Measurements from ENCODE around the gene TENT5C. TPM values are rescaled to one million over a fixed set of nuclear protein-coding genes. Genes with fewer than 3 reads are reported as not detected.

The TENT5C gene
- total and polyA plus RNA-seq, 2 of the 13 experiments (the other 11 are each of a cell fraction or from before 2014, with no cell fraction given), result 0.02 to 0.38 TPM

GRCh38 chr1:117563492-117563875 is 42.4 kb upstream of the TENT5C start:
- 33% methylated on average over 3 of the region's 4 CpGs for WGBS (ENCODE audit: low lambda C conversion rate)
- in situ Hi-C loops (cut with HindIII; ENCODE audit: extremely low pct_ligation_motif_present, low pct_unique_long_range_greater_than_20kb), result no loop called here

GRCh38 chr1:117564227-117565075 is 41.4 kb upstream of the TENT5C start:
- Histone ChIP-seq H4K20me1 (ENCODE audit: insufficient read depth, low read length) (no peaks in the 10 kb centered on the region), H3K4me1 (ENCODE audit: insufficient read depth, low read length) (peaks cover 14% of the 10 kb centered on the region), H3K4me3 (replicated peaks in 1 of 3; ENCODE audit: insufficient read depth in 1 of 3, low read depth in 2 of 3, low read length in 3 of 3) (no peak overlapping the region), H3K79me2 (ENCODE audit: insufficient read depth, low read length) (no peaks in the 10 kb centered on the region), H3K4me2 (ENCODE audit: low read depth, low read length) (no peak overlapping the region), H3K9me3 (ENCODE audit: low read length) (no peaks in the 10 kb centered on the region), H3K36me3 (replicated peaks in 1 of 2; ENCODE audit: control insufficient read depth in 1 of 2, insufficient read depth in 2 of 2, low read length in 2 of 2) (no peaks in the 10 kb centered on the region), H3K9ac (ENCODE audit: insufficient read depth, low read depth, low read length) (no peak overlapping the region), H3K27me3 (ENCODE audit: control insufficient read depth in 1 of 2, insufficient read depth in 2 of 2, low read length in 2 of 2) (no peaks in the 10 kb centered on the region; a peak in 1 of 5 replicates), H2AFZ (ENCODE audit: low read length) (no peak overlapping the region), H3K27ac (ENCODE audit: extremely low read length, insufficient read depth, low read length) (no peak overlapping the region)
- WGBS (ENCODE audit: low lambda C conversion rate), result 31% methylated on average over 5 of the region's 8 CpGs
- in situ Hi-C loops (cut with HindIII; ENCODE audit: extremely low pct_ligation_motif_present, low pct_unique_long_range_greater_than_20kb), result no loop called here
- BruUV-seq (replicated peaks), result no TSS peak
- no peak for DNase-seq (ENCODE audit: low spot score)
- ChIA-PET POLR2A (no interaction called here), CTCF (ENCODE audit: low intra/inter-chr PET ratio, low total read pairs) (no interaction called here)
- intact Hi-C loops (cut with micrococcal nuclease; ENCODE audit: unreplicated experiment), result no loop called here
- no peak for FAIRE-seq
- ATAC-seq, result no peak
- TF ChIP-seq ZNF709 (CRISPR knock-in tag; IDR thresholded peaks at IDR 0.05), result no peak
- no peak for TF ChIP-seq HNRNPLL (IDR thresholded peaks at IDR 0.05; ENCODE audit: low read depth, low read length, poor library complexity, severe bottlenecking)
- TF ChIP-seq ATF6 (CRISPR knock-in tag; conservative IDR thresholded peaks at IDR 0.05), result no peak
- TF ChIP-seq ZBTB39 (CRISPR knock-in tag; IDR thresholded peaks at IDR 0.05), result no peak
- no peak for TF ChIP-seq ZNF841 (CRISPR knock-in tag; IDR thresholded peaks at IDR 0.05; ENCODE audit: borderline replicate concordance)
- no peak for TF ChIP-seq ZFY (CRISPR knock-in tag; IDR thresholded peaks at IDR 0.05)
- no peak for TF ChIP-seq TCF7 (IDR thresholded peaks at IDR 0.05; ENCODE audit: low read depth)
- no peak for TF ChIP-seq EEA1 (CRISPR knock-in tag; IDR thresholded peaks at IDR 0.05; ENCODE audit: borderline replicate concordance)
- TF ChIP-seq ARID3A (IDR thresholded peaks at IDR 0.05; ENCODE audit: low read depth, low read length), result no peak

More at GRCh38 chr1:117563492-117563875, 42.4 kb upstream of the TENT5C start:
- no peak for ATAC-seq
- CTCF ChIA-PET (ENCODE audit: low intra/inter-chr PET ratio, low total read pairs), result no interaction called here
- Histone ChIP-seq H3K4me2 (ENCODE audit: low read depth, low read length) (no peak overlapping the region), H3K27ac (ENCODE audit: extremely low read length, insufficient read depth, low read length) (no peak overlapping the region), H2AFZ (ENCODE audit: low read length) (no peak overlapping the region), H3K79me2 (ENCODE audit: insufficient read depth, low read length) (no peaks in the 10 kb centered on the region), H3K4me3 (replicated peaks in 1 of 3; ENCODE audit: insufficient read depth in 1 of 3, low read depth in 2 of 3, low read length in 3 of 3) (no peak overlapping the region), H4K20me1 (ENCODE audit: insufficient read depth, low read length) (no peaks in the 10 kb centered on the region), H3K9ac (ENCODE audit: insufficient read depth, low read depth, low read length) (no peak overlapping the region), H3K36me3 (replicated peaks in 1 of 2; ENCODE audit: control insufficient read depth in 1 of 2, insufficient read depth in 2 of 2, low read length in 2 of 2) (no peaks in the 10 kb centered on the region), H3K27me3 (ENCODE audit: control insufficient read depth in 1 of 2, insufficient read depth in 2 of 2, low read length in 2 of 2) (no peaks in the 10 kb centered on the region; a peak in 1 of 5 replicates), H3K4me1 (ENCODE audit: insufficient read depth, low read length) (peaks cover 14% of the 10 kb centered on the region), H3K9me3 (ENCODE audit: low read length) (no peaks in the 10 kb centered on the region)
- POLR2A ChIA-PET, result no interaction called here
- FAIRE-seq, result no peak
- no TSS peak for BruUV-seq (replicated peaks)
- intact Hi-C loops (cut with micrococcal nuclease; ENCODE audit: unreplicated experiment), result no loop called here
- TF ChIP-seq TAF1 (CRISPR knock-in tag; IDR thresholded peaks at IDR 0.05), result no peak
- no peak for TF ChIP-seq RFX3 (CRISPR knock-in tag; IDR thresholded peaks at IDR 0.05)
- no peak for TF ChIP-seq ZNF260 (CRISPR knock-in tag; IDR thresholded peaks at IDR 0.05; ENCODE audit: borderline replicate concordance, low read depth)
- TF ChIP-seq RAD51 (IDR thresholded peaks at IDR 0.05; ENCODE audit: borderline replicate concordance), result no peak
- DNase-seq (ENCODE audit: low spot score), result no peak

All from HepG2 (cell line).